HG03342 (cell line): ENCODE results near the gene GHDC.
"Not testable (repeated sequence)": the region's sequence is repeated elsewhere in the genome, so short reads cannot be mapped to it uniquely, and the experiment has no call there.

Source experiments
- ATAC-seq: cut with Tn5 transposase; IDR thresholded peaks from one replicate; pipeline ENCODE4 v1.9.1; 2021; ENCODE audit warnings: mild to moderate bottlenecking, moderate library complexity; ENCODE audit not compliant: unreplicated experiment

The GHDC gene

DNA sequence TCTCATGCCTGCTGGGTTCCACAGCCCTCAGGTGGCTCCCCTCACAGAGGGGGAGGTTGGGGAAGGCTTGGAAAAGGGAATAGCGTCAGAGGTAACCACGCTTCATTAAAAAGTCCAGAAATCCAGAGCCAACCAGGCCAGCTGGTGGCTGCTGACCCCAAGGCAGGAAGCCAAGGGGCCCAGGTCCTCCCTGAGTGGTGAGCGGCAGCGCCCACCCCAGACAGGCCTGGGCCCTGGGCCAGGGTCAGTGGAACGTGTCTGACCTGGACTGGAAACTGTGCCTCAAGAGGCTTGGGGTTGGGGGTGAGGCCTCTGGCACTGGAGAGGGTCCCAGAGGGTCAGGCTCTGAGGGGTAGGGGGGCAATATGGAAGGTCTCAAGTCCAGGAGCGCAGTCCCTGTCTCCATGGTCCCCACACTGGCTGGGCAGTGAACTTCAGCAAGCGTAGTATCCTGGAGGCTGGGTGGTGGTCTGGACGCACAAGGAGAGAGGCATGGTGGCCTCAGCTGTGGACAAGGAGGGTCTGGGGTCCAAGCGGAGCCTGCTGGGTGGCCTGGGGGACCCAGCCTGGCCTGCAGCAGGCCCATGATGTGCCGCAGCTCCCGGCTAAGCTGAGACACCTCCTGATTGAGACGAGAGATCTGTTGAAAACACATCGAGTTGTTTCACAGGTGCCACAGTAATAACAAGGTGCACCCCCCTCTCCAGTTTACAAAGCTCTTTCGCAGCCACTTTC, 34.3 kb downstream of the GHDC start:
- no peak for ATAC-seq

- no peak for ATAC-seq
Observed at GRCh38 chr17:42155614-42156045, 38.7 kb downstream of the GHDC start.

DNA sequence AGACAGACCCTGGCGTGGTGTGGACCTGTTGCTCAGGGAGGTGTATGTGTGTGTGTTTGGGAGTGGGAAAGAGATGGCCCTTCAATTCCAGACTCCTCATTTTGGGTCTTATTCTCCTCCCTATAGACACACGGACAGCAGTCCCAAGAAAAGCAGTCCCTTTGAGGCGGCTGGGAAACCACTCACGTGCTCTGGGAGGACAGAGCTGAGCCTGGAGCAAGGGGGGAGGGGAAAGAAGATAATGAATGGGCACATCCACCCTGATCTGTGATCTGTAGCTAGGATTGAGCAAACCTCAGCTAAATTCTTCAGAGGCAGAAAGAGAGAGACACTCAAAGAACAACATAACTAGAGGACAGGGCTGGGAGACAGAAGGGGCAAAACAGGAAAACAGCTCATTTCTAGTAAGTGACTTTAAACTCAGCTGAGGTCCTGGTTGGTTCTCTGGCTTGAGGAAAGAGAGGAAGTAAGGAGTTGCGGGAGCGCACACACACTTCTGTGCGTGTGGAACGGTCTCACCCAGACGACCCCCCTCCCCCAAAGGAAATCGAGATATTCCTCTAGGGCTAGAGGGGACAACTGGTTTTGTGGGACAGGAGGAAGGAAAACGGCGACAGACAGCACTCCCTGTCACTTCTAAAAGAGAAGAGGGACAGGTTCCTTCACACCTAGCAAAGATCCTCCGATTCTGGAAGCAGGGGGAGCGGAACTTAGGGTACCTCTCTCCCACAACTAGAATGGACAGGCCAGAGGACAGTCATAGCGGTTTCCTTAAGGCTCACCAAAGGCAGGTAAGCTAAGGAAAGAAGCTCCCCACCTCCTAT, 40.2 kb downstream of the GHDC start:
- no peak for ATAC-seq

DNA sequence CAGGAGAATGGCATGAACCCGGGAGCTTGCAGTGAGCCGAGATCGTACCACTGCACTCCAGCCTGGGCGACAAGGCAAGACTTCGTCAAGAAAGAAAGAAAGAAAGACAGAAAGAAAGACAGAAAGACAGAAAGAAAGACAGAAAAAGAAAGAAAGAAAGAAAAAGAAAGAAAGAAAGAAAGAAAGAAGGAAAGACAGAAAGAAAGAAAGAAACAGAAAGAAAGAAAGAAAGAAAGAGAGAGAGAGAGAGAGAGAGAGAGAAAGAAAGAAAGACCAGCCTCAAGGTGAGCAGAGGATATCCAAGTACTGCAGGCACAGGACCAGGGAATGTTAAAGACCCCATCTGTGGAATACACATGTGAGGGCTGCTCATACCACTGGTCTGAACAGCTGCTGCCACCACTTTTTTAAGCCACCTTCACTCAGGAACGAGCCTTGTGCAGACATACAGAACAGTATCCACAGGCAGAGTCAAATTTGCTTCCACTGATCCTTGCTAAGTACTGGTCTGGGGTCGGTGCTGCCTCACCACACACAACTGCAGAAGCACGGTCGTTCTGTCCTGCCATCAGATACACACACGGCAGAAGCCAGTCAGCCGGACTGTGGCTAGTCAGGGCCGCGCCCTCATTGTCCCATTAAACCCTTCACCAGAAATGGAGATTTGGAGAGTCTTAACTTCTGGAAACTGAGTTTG, 47.2 kb downstream of the GHDC start:
- no peak for ATAC-seq

GRCh38 chr17:42143138-42143537, 51.2 kb downstream of the GHDC start:
- not testable (repeated sequence) for ATAC-seq

DNA sequence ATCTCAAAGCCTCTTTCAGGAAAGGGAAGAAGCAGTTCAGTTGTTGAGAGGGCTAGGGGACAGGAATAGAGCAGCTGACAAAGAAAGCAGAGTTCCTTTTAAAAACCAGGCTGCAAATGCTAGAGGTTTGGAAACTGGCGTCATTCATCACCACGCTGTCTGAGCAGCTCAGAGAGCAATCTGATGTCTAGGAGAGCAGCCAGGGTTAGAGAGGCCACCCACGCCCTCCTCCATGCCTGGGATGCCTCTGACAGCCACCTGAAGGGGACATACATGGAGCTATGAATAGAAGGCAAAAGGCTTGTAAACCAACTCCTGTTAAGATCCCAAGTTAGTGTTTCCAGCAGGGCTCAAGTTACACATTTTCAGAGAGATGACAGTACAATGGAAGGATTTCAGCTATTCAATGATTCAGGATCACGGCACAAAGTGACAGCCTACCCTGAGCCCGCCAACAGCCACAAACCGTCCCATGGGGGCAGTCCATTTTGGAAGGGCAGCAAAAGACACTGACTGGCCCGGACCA, 51.9 kb downstream of the GHDC start:
- ATAC-seq: no peak

DNA sequence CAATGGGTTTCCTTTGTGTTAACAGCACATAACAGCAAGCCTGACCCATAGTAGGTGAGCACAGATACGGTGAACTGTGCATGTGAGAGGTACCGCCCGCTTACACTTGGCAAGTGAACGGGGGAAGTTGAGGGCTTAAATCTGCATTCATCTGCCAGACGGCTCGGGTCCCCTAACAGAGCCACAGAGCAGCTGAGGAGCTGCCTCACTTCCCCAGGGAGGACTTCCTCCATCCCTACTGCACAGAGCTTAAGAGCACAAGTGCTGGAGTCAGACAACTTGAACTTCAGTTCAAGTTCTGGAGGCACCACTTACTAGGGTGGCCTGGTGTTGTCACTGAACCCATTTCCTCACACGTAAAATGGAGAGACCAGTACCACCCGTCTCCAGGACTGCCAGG, 52.9 kb downstream of the GHDC start:
- ATAC-seq: no peak

- not testable (repeated sequence) for ATAC-seq
Observed at GRCh38 chr17:42140690-42141089, 53.6 kb downstream of the GHDC start.
